Astrocyte of the spinal cord (primary cell): ENCODE measurements around the gene USP22.
"Not testable (repeated sequence)": the region's sequence is repeated elsewhere in the genome, so short reads cannot be mapped to it uniquely, and the experiment has no call there.

Experiments used
- DNase-seq: peaks from one replicate; pipeline ENCODE4 v3.0.0; 2011; ENCODE audit warnings: low read depth, low spot score
- H3K4me3 ChIP-seq: 2 replicates; pipeline ENCODE4 v1.5.1; 2011; ENCODE audit warnings: low read depth, mild to moderate bottlenecking, low read length, moderate library complexity
- CTCF ChIP-seq: IDR thresholded peaks from 2 replicates; pipeline ENCODE4 v1.5.1; 2012; ENCODE audit warnings: low read depth, mild to moderate bottlenecking, low read length, inconsistent platforms
- in situ Hi-C: cut with HindIII; loops from 2 replicates; pipeline ENCODE4 v1.10.0; 2017; ENCODE audit warnings: low sequenced_read_pairs

Gene USP22

GRCh38 chr17:20987511-20987910 lies 55.3 kb downstream of the USP22 start:
- no peak for TF ChIP-seq CTCF
- DNase-seq = no peak
- in situ Hi-C loops = no loop called here
- no peak overlapping the region for H3K4me3 ChIP-seq

- in situ Hi-C loops = no loop called here
- no peak for TF ChIP-seq CTCF
- no peak overlapping the region for H3K4me3 ChIP-seq
- no peak for DNase-seq
Measured at GRCh38 chr17:20986767-20987510, 55.9 kb downstream of the USP22 start.

GRCh38 chr17:20983359-20983637 lies 59.5 kb downstream of the USP22 start:
- no peak for DNase-seq
- in situ Hi-C loops = no loop called here

GRCh38 chr17:20982589-20983358 lies 60.0 kb downstream of the USP22 start:
- in situ Hi-C loops = no loop called here
- no peak overlapping the region for H3K4me3 ChIP-seq
- DNase-seq = no peak
- TF ChIP-seq CTCF = no peak

More at GRCh38 chr17:20983359-20983637, 59.5 kb downstream of the USP22 start:
- no peak overlapping the region for H3K4me3 ChIP-seq
- no peak for TF ChIP-seq CTCF

- no peak for TF ChIP-seq CTCF
- no peak overlapping the region for H3K4me3 ChIP-seq
- in situ Hi-C loops = no loop called here
- DNase-seq = no peak
Measured at GRCh38 chr17:20981046-20981920, 61.5 kb downstream of the USP22 start.

GRCh38 chr17:20979792-20980083 lies 63.1 kb downstream of the USP22 start:
- no peak for DNase-seq
- in situ Hi-C loops = no loop called here
- no peak overlapping the region for H3K4me3 ChIP-seq
- TF ChIP-seq CTCF = no peak

GRCh38 chr17:20979007-20979791 lies 63.6 kb downstream of the USP22 start:
- in situ Hi-C loops, DNase-seq, H3K4me3 ChIP-seq: not testable (repeated sequence)

GRCh38 chr17:20977609-20978253 lies 65.1 kb downstream of the USP22 start:
- in situ Hi-C loops, H3K4me3 ChIP-seq, DNase-seq: not testable (repeated sequence)
